NCI-H2107 treated with DMSO at 0.1 percent for 48 hours (cell line): ENCODE data around the gene AOPEP.
"Not testable (repeated sequence)": the region's sequence is repeated elsewhere in the genome, so short reads cannot be mapped to it uniquely, and the experiment has no call there.

Experiments
- DNase-seq: peaks from one replicate; lab custom pipeline; 2025; ENCODE audit not compliant: unreplicated experiment; lab: John Stamatoyannopoulos, UW

AOPEP gene

GRCh38 chr9:94867281-94867841, 140.9 kb downstream of the AOPEP start:
- DNase-seq: no peak

- no peak for DNase-seq
Observed at GRCh38 chr9:94867842-94868312, 141.4 kb downstream of the AOPEP start.

- DNase-seq: no peak
Observed at GRCh38 chr9:94868464-94868863, 142.0 kb downstream of the AOPEP start.

- DNase-seq: no peak
Observed at GRCh38 chr9:94869415-94869843, 142.9 kb downstream of the AOPEP start.

DNA sequence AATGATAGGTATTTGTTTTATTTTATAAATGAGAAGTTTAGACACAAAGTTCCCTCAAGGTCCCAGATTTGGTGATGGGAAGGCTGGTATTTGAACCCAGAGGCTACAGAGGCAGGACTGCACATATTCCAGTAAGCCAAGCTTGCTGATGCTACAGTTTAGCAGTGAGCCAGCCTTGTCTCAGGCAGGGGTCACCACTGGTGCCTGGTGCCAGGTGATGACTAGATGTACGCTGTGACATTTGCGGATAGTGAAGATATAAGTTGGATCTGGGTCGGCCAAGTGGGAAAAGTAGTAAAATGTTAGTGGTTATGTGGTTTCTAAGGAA, 143.9 kb downstream of the AOPEP start:
- no peak for DNase-seq

DNA sequence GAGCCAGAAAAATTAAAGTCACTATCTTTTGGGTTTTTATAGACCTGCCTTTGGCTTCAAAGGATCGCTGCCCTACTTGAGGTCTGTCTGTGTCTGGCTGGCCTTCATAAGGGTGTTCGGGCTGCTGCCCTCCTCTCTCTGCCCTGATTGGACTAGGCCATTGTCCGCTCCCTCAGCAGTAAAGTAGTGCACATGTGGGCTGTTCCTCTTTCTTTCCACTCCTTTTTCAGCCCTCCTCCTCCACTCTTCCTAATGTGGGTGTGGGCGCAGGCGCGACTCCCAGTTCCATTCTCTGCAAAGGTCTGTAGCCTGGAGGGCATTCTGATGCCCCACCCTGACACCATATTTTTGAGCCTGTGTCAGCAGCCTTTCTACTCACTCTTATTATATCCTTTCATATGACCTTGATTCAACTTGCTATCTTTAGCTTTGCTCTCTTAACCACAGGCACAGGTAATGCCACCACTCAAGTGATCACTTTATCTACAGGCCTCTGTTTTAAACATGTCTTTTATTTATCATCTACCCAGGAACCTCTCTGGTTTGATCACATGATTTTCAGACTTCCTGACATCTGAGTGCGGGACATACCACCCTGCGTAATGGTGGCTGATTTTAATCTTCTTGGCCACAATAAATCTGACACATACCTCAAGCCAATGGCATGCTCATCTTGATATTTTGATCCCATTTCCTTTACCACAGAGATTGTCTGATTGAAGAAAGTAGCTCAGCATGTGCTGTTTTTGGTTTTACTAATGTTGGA, 144.5 kb downstream of the AOPEP start:
- no peak for DNase-seq

DNA sequence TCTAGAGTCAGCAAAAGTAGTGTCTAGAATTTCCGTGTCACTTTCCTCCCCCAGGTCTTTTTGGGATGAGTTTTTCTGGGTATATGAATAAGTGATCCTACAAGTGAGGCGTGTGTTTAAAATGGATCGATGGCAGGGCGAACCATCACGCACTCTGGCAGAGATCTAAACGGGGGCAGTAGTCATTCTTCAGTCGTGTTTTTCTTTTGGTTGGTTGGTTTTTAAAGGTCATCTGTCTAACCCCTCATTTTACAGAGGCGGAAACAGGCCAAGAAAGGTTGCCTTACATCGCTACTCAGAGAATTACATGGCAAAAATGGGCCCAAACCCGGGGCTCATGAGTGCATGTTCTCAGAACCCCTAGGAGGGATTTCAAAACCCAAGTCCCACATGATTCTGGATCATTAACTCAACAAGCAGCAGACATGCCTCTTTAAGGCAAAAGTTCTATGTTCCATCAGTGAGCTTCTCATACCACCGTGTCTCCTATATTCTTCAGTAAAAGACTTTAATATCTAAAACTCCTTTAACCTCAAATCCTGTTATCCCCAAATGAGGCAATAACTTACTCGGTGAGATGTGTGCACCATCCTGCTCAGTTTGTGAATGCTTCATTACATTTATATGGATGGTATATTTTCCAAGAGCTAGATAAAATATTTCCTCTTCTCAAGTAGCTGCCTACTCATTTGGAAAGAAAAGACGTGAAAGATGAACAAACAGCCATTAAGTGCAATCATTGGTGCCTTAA, 145.8 kb downstream of the AOPEP start:
- no peak for DNase-seq

DNA sequence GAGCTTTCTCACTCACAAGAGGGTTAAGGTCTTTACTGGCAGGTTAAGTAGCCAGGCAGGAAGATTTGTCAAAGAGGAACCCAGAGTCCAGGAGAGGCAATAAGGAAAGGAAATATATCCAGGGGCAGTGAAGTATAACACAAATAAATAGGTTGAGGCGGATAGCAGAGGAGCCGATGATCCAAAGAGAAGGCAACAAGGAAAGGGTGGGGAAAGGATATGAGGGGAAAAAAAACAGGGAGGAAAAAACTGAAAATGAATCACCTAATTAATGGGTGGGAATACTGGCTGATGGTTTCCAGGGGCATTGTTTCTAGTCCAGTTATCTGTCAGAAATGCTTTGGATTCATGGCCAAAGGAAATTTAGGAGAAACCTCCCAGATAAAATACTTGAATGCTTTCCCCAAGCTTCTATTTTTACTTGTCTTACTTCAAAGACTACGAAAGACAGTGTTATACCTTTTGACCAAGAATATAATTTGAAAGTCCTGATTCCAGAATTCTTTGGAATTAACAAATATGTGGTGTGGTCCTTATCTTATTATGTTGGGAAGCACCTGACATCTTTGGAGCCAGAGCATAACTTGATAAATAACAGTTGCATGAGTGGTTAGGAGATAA, 146.5 kb downstream of the AOPEP start:
- DNase-seq: no peak

DNA sequence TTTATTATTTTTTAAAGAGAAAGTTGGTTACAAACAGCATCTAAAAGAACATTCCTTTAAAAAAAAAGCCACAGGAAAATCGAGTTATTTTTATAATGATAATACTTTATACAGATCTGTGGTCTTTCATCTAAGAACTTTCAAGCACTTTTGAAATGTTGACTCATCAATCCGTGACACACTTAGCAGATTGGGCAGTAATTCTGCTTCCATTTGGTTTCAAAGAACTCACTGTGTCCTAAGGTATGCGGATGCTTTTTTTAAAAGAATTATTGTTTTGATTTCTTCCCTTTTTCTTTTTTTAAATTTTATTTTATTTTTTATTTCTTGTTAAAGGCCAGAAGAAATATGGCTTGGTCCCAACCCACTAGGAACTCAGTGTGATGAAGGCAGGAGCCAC, 147.8 kb downstream of the AOPEP start:
- DNase-seq: no peak

DNA sequence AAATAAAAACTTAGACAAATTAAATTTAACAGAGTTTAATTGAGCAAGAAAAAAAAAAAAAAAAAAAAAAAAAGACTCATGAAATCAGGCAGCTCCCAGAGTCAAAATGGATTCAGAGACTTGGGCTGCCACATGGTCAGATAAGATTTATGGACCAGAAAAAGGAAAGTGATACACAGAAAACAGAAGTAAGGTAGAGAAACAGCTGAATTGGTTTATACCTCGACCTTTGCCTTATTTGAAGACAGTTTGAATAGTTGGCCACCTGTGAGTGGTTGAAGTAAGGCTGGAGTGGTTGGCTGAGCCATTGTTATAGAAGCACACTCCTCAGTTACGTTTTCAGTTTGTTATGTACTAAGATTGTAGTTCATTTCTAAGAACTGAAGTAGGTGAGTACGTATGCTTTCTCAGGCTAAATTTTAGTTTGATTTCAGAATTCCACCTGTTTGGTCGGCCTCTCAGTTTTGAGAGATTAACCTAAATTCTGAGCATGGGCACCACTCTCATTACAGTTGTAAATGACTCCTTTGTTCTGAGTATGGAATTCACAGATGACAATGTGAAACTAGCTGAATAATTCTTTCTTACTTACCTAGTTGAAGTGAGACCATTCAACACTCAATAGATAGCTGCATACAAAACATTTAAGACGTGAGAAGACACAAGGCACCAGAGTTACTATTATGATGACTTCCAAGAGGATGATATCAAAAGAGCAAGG, 149.0 kb downstream of the AOPEP start:
- no peak for DNase-seq

DNA sequence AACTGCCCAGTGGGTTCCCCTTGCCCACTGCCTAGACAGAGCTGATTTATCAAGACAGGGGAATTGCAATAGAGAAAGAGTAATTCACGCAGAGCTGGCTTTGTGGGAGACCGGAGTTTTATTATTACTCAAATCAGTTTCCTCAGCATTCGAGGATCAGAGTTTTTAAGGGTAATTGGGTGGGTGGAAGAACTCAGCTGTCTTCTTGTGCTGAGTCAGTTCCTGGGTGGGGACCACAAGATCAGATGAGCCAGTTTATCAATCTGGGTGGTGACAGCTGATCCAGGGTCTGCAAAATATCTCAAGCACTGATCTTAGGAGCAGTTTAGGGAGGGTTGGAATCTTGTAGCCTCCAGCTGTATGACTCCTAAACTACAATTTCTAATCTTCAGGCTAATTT, 152.3 kb downstream of the AOPEP start:
- not testable (repeated sequence) for DNase-seq

DNA sequence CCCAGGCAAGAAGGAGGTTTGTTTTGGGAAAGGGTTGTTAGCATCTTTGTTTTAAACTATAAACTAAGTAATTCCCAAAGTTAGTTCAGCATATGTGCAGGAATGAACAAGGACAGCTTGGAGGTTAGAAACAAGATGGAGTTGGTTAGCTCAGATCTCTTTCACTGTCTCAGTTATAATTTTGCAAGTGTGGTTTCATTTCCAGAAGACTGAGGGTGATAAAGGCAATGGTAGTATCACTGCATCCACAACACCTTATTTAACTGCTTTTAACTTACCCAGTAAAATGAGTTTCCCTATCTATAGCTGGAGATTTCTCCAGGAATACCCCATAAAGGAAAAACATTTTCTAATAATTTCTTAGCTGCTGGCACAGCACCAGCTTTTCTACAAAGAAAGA, 152.7 kb downstream of the AOPEP start:
- no peak for DNase-seq

- no peak for DNase-seq
Observed at GRCh38 chr9:94881023-94881422, 154.5 kb downstream of the AOPEP start.

- no peak for DNase-seq
Observed at GRCh38 chr9:94881454-94881853, 155.0 kb downstream of the AOPEP start.

GRCh38 chr9:94881940-94882339, 155.4 kb downstream of the AOPEP start:
- DNase-seq: no peak

- peak; percentile 42 for DNase-seq
Observed at GRCh38 chr9:94882966-94883641, 156.6 kb downstream of the AOPEP start.

- DNase-seq: no peak
Observed at GRCh38 chr9:94885854-94886447, 159.5 kb downstream of the AOPEP start.

DNA sequence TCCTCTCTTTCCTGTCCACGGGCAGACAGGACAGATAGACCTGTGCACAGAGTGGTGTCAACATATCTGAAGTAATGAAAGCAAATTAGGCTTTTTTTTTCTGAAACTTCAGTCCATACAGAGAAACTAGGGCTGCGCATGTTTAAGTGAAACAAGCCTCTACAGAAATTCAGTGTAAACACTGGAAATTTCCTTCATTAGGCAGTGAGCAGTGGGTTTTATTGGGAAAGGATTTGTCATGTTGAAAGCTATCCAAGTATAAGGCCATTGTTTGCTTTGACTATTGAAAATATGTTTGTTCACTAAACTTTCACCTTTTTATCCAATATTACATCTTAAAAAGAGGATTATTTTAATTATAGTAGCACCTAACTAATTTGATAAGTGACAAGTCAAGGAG, 161.2 kb downstream of the AOPEP start:
- no peak for DNase-seq

GRCh38 chr9:94888775-94889174, 162.3 kb downstream of the AOPEP start:
- DNase-seq: no peak

- no peak for DNase-seq
Observed at GRCh38 chr9:94889628-94890027, 163.1 kb downstream of the AOPEP start.
